Activated CD4-positive, CD25-positive, alpha-beta regulatory T cell treated with anti-CD3 and anti-CD28 coated beads, Interleukin-2, amount 50 U/mL, for 16 hours (primary cell): ENCODE results near the gene CCNY.

Experiments
- DNase-seq: peaks from one replicate; pipeline ENCODE4 v3.0.0-alpha.2; 2020; ENCODE audit warnings: low read depth, low spot score

Gene CCNY

GRCh38 chr10:35614312-35614711 lies 278.0 kb downstream of the CCNY start:
- DNase-seq: no peak
